HG03066 (cell line): ENCODE measurements around the gene PEX7.
"Not testable (repeated sequence)": the region's sequence is repeated elsewhere in the genome, so short reads cannot be mapped to it uniquely, and the experiment has no call there.

Source experiments
- ATAC-seq: cut with Tn5 transposase; IDR thresholded peaks from one replicate; pipeline ENCODE4 v1.9.1; 2021; ENCODE audit warnings: low read depth; ENCODE audit not compliant: unreplicated experiment

Gene PEX7

DNA sequence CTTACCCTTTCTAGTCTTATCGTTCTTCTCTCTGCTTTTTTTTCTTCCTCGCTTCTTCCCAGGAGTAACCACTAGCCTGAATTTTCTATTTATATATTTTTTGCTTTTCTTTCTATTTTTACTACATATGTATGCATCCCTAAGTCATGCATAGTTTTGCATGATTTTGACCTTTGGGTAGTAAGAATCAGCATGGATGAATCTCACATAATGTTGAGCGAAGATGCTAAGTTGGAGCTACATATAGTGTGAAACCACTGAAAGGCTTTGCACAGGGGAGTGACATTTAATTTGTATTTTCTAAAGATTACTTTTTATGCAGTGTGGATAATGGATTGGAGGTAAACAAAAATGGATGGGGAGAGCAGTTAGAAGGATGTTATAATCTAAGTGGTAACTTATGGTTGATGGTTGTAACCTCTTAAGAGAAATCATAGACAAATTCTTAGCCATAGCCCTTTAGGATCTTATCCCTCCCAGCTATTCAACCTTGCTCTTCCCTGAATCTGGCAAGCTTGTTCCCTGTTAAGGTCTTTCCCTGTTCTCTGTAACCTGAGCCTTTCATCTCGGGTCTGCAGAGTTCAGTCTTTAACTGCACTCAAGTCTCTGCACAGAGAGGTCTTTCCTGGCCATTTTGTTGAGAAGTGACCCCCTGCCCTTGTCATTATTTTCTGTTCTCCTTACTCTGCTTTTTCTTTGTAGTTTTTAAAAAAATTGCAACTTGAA is 18.0 kb downstream of the PEX7 start:
- no peak for ATAC-seq

DNA sequence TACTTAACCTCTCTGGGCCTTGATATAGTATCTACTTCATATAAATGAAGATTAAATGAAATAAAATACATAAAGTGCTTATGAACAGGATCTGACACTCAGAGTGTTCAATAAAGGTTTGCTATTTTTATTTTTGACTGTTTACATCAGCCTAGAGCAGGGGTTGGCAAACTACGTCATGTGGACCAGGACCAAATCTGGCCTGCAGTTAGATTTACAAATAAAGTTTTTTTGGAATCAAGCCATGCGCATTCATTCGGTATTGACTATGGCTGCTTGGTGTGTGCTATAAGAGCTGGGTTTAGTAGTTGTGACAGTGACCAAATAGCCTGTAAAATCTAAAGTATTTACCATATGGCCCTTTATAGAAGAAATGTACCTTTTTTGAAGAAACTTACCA is 20.8 kb downstream of the PEX7 start:
- no peak for ATAC-seq

DNA sequence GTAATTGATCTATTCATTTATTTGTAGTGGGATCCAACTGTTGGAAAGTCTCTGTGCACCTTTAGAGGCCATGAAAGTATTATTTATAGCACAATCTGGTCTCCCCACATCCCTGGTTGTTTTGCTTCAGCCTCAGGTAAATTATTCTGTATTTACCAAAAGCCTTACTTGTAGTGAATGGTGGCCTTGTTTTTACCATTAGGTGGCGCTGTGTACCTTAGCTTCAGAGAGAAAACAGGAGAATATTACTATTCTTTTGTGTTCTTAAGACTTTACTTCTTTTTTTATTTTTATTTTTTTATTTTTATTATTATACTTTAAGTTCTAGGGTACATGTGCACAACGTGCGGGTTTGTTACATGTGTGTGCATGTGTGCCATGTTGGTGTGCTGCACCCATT is 23.7 kb downstream of the PEX7 start:
- ATAC-seq: no peak

DNA sequence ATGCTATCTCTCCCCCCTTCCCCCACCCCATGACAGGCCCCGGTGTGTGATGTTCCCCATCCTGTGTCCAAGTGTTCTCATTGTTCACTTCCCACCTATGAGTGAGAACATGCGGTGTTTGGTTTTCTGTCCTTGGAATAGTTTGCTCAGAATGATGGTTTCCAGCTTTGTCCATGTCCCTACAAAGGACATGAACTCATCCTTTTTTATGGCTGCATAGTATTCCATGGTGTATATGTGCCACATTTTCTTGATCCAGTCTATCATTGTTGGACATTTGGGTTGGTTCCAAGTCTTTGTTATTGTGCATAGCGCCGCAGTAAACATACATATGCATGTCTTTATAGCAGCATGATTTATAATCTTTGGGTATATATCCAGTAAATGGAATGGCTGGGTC is 24.1 kb downstream of the PEX7 start:
- ATAC-seq: not testable (repeated sequence)

DNA sequence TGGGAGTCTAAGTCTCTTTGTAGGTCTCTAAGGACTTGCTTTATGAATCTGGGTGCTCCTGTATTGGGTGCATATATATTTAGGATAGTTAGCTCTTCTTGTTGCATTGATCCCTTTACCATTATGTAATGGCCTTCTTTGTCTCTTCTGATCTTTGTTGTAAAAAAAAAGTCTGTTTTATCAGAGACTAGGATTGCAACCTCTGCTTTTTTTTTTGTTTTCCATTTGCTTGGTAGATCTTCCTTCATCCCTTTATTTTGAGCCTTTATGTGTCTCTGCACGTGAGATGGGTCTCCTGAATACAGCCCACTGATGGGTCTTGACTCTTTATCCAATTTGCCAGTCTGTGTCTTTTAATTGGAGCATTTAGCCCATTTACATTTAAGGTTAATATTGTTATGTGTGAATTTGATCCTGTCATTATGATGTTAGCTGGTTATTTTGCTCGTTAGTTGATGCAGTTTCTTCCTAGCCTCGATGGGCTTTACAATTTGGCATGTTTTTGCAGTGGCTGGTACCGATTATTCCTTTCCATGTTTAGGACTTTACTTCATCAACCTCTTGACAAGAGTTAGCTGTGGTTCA is 27.7 kb downstream of the PEX7 start:
- ATAC-seq: not testable (repeated sequence)

DNA sequence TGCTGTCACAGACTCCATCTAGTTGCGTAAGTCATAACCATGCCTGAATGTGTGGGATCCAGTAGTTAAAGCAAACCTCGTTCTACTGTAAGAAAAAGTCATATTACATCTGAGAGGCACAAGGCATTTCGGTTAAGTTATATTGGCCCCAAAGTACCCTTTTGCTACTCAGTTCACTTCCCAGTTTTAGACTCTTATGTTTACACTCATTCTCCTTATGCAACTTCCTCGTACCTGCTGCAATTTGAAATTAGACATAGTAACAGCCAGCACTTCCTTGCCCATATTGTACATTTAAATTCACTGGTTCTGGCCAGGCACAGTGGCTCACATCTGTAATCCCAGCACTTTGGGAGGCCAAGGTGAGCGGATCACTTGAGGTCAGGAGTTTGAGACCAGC is 37.0 kb downstream of the PEX7 start:
- ATAC-seq: no peak

DNA sequence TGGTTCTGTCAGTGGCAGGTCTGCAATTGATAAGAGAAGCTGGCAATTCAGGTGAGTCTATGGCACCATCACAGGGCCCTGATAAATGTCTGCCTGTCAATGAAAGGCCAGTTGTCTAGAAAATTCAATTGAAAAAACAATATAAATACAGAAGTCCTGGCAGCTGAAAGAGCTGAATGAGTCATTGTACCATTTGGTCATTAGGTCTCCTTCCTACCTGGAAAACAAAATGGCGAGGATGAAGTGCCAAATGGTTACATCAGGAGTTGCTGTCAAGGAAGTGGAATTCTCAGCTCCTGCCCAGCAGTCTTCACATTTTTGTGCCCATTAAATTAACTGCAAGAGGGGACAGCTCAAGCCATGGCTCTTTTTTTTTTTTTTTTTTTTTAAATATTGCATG is 37.7 kb downstream of the PEX7 start:
- ATAC-seq: no peak

DNA sequence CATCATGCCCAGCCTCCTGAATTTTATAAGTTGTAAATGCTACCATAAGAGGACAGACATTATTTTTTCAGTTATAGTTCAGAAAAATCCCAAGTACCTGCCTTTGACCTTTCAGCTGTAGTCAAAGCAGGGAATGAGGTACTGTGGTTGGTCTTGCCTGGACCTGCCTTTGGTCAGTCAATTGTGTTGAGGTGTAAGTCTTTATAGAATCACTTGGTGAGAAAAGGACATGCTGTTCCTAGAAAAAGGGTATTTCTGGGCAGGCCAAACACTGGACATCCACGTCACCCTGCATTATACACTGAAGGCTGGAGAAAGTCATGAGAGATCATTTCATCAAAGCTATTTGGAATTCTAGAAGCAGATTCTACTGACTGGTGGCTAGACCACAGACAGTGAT is 40.3 kb downstream of the PEX7 start:
- ATAC-seq: no peak

DNA sequence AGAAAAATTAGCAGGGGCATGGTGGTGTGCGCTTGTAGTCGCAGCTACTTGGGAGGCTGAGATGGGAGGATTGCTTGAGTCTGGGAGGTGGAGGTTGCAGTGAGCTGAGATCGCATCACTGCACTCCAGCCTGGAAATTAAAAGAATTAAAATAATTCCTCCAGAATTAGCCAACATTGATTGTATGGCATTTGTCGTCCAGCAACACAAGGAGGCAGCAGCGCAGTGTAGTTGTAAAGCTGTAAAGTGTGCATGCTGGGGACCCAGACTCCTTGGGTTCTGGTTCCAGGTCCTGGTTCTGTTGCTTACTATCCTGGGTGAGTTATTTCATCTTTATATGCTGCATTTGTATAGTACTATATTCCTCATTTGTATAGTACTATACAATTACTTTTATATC is 41.4 kb downstream of the PEX7 start:
- ATAC-seq: no peak

DNA sequence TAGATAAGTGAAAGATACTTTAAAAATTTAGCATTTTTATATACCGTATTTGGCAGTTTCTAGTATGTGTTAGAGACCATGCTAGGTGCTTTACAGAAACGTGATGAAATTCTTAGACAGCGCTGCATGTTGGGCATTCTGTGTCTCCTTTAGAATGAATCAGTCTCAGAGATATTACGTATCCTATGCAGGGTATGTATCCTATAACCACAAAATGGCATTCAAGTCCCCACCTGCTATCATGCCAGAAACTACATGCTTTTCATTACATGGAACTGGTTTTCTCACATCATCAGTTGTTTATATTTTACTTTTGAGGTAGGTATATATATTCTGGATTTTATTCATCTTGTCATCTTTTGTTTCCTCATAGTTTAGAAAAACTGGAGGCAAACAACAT is 42.3 kb downstream of the PEX7 start:
- ATAC-seq: no peak

DNA sequence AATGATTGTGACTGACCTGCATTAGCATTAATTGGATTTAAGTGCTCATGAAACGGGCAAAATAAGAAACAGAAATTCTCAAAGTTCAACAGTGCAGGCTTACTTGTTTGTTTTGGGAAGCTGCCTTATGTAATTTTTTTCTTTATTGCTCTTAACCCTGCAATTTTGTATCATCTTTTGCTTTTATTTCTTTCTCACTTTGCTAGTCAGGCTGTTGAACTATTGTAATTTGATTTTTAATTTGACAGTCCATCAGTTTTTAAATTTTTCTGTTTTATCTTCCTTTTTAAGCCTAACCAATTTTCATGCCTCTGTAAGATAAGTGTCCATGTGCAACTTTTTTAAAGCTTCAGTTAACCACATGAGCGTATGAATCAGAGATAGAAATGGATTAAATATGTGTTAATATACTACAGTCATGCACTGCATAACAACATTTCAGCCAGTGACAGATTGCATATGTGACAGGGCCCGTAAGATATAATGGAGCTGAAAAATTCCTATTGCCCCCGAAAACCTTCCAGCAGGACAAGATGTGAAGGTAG is 44.6 kb downstream of the PEX7 start:
- ATAC-seq: no peak

DNA sequence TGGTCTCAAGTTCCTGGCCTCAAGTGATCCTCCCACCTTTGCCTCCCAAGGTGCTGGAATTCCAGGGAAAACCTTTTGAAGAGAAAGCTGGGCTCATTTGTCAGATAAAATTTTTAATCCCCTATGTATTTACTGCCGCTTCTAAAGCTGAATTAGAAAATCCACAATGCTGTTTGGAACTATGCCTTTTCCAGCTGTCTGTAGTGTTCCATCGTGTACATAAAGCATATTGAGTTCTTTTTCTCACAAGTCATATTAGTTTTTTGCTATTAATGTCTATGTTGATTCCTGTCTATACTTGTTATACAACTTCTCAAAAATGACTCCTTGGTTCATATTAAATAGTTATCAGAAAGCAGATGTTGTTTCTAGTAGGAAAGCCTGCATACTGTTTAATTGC is 47.1 kb downstream of the PEX7 start:
- no peak for ATAC-seq

DNA sequence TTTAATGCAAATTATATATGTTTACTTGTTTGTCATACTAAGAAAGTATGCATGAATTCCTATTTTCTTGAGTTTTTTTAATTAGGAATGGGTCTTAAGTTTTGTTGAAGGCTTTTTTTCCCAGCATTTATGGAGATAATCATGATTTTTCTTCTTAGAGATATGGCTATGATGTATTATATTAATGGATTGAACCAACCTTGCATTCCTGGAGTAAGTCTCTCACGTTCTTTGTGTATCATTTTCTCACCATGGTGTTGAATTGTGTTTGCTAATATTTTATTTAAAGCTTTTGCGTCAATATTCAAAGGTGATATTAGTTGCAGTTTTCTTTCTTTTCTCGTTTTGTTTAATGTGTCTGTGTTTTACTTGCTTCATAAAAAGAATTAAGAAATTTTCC is 51.4 kb downstream of the PEX7 start:
- ATAC-seq: no peak

DNA sequence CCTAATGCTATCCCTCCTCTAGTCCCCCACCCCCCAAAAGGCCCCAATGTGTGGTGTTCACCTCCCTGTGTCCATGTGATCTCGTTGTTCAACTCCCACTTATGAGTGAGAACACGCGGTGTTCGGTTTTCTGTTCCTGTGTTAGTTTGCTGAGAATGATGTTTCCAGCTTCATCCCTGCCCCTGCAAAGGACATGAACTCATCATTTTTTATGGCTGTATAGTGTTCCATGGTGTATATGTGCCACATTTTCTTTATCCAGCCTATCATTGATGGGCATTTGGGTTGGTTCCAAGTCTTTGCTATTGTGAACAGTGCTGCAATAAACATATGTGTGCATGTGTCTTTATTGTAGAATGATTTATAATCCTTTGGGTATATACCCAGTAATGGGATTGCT is 54.1 kb downstream of the PEX7 start:
- ATAC-seq: not testable (repeated sequence)

DNA sequence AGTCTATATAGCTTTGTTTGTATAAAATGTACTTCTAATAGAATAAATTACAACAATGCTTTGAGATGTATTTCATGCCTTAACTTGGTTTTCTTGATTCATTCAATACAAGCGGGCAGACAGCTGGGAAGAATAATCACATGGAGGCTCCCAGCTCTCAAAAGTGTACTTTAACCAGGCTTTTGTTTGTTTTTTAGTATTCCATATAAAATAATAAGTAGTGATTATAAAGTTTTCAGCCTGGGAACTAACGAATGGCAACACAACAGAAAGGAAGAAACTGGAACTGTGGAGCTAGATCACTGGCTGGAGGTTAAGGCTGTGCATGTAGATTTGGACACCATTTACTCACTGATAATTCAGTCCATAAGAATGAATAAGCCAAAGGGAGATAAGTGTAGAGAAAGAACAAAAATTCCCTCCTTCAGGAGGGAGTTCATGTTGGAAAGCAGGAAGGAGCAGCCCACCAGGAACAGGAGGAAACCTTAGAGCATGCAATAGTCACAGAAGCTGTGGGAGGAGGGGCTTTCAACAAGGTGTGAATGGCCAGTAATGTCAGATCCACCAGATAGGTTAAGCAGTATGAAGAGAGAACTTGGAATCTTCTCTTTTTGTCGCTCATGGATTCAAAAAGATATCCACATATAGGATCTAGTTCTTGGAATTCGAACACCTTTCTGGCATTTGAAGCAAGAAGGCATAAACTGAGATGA is 58.5 kb downstream of the PEX7 start:
- no peak for ATAC-seq

DNA sequence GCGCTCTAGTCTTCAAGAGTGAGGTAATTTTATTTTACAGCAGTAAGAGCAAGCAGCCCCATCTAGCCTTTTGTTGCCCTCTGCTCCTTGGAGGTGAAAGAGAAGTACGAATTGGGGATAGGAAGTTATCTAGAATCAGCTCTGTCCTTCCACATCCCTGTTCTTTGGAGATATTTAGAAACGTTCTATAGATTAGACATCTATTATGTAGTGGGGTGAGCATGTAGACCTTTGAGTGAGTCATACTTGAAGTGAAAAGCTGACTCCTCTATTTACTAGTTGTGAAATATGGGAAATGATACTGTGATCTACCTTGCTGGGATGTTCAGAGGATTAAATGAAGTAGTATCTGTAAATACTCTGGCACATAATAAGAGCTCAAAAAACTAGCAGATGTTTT is 63.7 kb downstream of the PEX7 start:
- ATAC-seq: no peak

DNA sequence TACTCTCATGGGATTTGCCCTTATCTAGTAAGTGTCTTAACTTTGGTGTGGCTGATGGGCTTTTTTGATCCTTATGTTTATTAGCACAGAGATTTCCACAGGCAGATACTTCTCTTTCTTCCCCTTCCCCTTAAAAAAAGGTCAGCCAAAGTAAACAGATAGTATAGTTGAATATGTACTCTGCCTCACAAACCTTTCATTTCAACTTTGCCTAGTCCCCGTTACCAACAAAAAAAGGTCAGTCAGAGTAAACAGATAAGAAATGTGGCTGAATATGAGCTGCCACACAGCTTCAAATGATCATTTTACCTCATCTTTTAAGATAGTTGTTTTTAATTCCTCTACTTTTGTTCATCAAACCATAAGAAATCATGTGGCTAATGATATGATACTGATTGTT is 65.6 kb downstream of the PEX7 start:
- no peak for ATAC-seq

DNA sequence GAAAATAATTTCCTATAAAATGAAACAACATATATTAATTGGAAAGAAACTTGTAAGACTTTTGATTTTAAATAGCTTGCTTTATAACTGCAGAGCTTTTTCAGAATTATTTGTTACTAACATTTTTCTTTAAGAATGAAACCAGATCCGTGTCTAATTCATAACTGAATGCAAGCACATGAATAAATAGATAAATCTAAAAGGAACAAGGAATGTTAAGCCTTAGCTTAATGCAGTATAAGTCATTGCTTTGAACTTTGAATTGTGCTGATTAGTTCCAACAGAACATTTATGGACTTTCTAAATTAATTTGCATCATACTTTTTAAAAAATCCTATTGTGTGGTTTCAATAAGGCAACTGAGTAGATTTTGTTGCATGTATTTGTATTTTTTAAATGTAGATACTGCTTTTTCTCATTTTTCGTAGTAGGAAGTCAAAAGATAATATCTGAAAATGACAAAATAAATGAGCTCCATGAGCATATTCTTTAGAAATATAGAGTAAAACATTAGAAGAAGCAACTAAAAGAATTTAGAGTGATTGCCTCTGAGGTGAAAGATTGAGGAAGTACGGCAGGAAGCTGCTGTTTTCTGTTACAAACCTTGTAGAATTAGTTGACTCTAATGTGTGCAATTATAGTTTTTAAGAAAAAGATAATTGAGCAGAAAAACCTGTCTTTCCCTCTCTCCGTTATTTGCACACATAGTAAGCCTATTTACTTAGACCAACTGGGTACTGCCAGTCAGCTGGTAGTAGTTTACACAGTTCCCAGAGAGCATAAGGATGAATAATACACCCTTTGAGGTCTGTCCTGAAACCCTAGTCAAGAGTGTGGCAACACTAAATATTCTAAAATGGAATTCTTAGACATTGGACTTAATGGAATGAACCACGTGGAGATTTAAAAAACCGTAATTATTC is 67.1 kb downstream of the PEX7 start:
- no peak for ATAC-seq

DNA sequence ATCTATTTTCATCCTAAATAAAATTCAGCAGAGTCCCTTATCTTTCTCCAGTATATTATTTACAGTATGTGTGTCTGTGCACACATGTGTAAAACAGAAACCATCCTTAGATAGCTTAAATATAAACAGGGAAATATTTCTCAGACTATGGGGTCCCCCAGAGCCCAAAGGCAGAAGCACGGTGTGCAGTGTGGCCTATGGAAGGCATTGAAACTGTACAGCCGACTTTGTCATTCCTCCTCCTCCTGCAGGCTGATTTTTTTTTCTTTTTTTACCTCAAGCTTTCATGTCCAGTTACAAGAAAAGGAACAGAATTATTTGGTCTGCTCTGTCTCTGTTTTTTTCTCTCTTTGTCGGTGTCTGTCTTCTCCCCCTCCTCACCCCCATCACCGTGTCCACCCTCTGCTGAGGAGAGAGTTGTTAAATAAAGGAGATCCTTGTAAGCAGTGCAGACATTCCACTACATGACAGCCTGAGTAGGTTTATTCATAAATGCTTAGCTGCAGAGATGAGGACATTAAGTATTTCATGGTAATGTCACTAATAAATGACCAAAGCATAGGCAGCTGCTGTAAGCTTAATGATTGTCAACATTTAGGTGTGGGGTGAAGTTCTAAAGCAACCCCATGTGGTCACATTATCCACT is 67.9 kb downstream of the PEX7 start:
- ATAC-seq: no peak

DNA sequence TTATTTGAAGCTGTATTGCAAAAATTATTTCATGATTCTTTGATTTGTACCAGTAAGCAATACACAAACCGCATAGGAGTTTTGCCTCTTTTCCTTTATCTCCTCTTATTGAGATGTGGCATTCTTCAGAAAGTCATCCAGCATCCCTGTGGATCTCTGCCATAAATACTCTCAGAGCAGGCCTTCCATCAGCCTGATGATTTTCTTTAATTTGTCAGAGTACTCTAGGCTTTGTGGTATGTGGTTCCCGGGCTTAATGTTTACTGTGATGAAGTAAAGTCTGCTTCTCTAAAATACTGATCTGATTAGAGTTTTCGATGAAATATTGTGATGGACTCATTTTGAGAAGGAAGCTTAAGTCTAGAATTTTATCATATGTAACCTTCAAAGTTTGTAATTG is 68.6 kb downstream of the PEX7 start:
- no peak for ATAC-seq
